Hematopoietic multipotent progenitor cell treated with erythropoietin and hydrocortisone succinate and interleukin-3 and kit ligand, for 4 days (in vitro differentiated cells): Measurements from ENCODE around the gene RPS19.

Source experiments
- DNase-seq: peaks from one replicate; pipeline ENCODE4 v3.0.0-alpha.2; 2015

RPS19 gene

GRCh38 chr19:41859618-41860418 lies at the start of gene RPS19:
Gene RPS19, plus strand, starts transcription at chr19:41860255. Its CDS starts 520 bp downstream, at chr19:41860775.
- peak; percentile 99 for DNase-seq

- DNase-seq = no peak
Measured at GRCh38 chr19:41810301-41810700, 49.8 kb upstream of the RPS19 start.

- DNase-seq = peak; percentile 77
Measured at GRCh38 chr19:41811036-41811435, 49.0 kb upstream of the RPS19 start.

GRCh38 chr19:41811981-41812380 lies 48.1 kb upstream of the RPS19 start:
- no peak for DNase-seq

GRCh38 chr19:41813911-41814310 lies 46.1 kb upstream of the RPS19 start:
- DNase-seq = no peak

GRCh38 chr19:41815301-41815700 lies 44.8 kb upstream of the RPS19 start:
- DNase-seq = no peak

- no peak for DNase-seq
Measured at GRCh38 chr19:41816761-41817160, 43.3 kb upstream of the RPS19 start.

- DNase-seq = peak; percentile 79
Measured at GRCh38 chr19:41821003-41821735, 38.9 kb upstream of the RPS19 start.

GRCh38 chr19:41837981-41838708 lies 21.9 kb upstream of the RPS19 start:
- no peak for DNase-seq

- no peak for DNase-seq
Measured at GRCh38 chr19:41839211-41839610, 20.8 kb upstream of the RPS19 start.

GRCh38 chr19:41843371-41843770 lies 16.7 kb upstream of the RPS19 start:
- no peak for DNase-seq

GRCh38 chr19:41844601-41845000 lies 15.5 kb upstream of the RPS19 start, which contains the start of gene LYPD4:
Gene LYPD4, minus strand, starts transcription at chr19:41844683. Its CDS starts 5,398 bp downstream, at chr19:41839285.
- no peak for DNase-seq

GRCh38 chr19:41845001-41845050 lies 15.2 kb upstream of the RPS19 start, which contains the start of gene DMRTC2:
Gene DMRTC2, plus strand, starts transcription at chr19:41845042. Its CDS starts 2,387 bp downstream, at chr19:41847429.
- no peak for DNase-seq

GRCh38 chr19:41845051-41845590 lies 14.9 kb upstream of the RPS19 start:
- DNase-seq = no peak

- DNase-seq = no peak
Measured at GRCh38 chr19:41847351-41848105, 12.5 kb upstream of the RPS19 start.

GRCh38 chr19:41848666-41849065 lies 11.4 kb upstream of the RPS19 start:
- DNase-seq = no peak

GRCh38 chr19:41849067-41849466 lies 11.0 kb upstream of the RPS19 start:
- no peak for DNase-seq

- no peak for DNase-seq
Measured at GRCh38 chr19:41850381-41850780, 9.7 kb upstream of the RPS19 start.

GRCh38 chr19:41851456-41851855 lies 8.6 kb upstream of the RPS19 start:
- no peak for DNase-seq

GRCh38 chr19:41853344-41853743 lies 6.7 kb upstream of the RPS19 start:
- no peak for DNase-seq

- DNase-seq = no peak
Measured at GRCh38 chr19:41853768-41854167, 6.3 kb upstream of the RPS19 start.

- DNase-seq = no peak
Measured at GRCh38 chr19:41859213-41859617, 840 bp upstream of the RPS19 start.
